GM12874 (cell line): ENCODE results near the gene KRTAP9-3.
"Not testable (repeated sequence)": the region's sequence is repeated elsewhere in the genome, so short reads cannot be mapped to it uniquely, and the experiment has no call there.

Source experiments
- TF ChIP-seq, protein P1 (sequence below): IDR thresholded peaks from 2 replicates; pipeline ENCODE4 v1.5.1; 2011; ENCODE audit warnings: low read depth, mild to moderate bottlenecking, control low read depth, low read length, moderate library complexity; ENCODE audit not compliant: insufficient read depth

Gene KRTAP9-3

DNA sequence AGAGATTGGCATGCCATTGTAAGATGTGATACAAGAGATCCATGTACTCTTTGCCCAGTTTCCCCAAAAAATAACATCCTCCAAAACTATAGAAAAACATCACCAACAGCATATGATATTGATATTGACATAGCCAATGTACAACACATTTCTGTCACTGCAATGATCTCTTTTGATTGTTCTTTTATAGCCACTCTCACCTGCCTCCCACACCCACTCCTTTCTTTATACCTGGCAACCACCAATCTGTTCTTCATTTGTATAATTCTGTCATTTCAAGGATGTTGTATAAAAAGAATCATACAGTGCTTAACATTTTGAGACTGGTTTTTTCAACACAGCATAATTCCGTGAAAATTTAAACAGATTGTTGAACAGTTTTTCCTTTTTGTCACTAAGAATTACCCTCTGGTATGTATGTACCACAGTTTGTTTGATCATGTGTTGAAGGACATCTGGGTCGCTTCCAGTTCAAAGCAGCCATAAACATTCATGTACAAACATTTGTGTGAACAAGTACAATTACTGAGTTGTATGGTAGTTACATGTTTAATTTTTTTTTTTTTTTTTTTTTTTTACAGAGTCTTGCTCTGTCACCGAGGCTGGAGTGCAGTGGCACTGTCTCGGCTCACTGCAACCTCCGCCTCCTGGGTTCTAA, 32.7 kb upstream of the KRTAP9-3 start:
- TF ChIP-seq, protein P1, sequence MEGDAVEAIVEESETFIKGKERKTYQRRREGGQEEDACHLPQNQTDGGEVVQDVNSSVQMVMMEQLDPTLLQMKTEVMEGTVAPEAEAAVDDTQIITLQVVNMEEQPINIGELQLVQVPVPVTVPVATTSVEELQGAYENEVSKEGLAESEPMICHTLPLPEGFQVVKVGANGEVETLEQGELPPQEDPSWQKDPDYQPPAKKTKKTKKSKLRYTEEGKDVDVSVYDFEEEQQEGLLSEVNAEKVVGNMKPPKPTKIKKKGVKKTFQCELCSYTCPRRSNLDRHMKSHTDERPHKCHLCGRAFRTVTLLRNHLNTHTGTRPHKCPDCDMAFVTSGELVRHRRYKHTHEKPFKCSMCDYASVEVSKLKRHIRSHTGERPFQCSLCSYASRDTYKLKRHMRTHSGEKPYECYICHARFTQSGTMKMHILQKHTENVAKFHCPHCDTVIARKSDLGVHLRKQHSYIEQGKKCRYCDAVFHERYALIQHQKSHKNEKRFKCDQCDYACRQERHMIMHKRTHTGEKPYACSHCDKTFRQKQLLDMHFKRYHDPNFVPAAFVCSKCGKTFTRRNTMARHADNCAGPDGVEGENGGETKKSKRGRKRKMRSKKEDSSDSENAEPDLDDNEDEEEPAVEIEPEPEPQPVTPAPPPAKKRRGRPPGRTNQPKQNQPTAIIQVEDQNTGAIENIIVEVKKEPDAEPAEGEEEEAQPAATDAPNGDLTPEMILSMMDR, result no peak

DNA sequence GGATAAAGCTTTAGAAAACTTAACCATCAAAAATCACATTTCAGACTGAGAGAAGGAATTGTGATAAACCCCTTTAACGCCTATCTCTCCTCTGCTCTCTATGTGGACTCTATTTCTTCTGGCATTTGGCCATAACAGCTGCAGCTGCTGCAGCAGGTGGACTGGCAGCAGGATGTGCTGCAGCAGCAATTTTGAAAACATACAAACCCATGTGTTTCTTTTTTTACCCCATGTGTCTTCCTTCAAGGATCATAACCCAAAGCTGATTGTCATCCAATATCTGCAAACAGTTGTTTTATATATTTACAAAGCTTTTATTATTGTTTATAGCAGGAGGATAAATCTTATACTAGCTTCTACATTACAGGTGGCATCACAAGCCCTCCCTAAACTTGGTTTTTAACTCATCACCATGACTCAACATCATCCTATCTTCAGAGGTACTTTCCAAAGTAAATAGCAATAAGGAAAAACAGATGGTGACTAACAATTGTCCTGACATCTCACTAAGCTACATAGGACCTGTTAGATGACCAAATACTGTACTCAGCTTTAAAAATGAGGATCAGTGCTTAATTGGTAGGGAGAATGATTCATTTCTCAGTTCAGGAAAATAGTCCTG, 20.3 kb upstream of the KRTAP9-3 start:
- TF ChIP-seq, protein P1, result no peak

DNA sequence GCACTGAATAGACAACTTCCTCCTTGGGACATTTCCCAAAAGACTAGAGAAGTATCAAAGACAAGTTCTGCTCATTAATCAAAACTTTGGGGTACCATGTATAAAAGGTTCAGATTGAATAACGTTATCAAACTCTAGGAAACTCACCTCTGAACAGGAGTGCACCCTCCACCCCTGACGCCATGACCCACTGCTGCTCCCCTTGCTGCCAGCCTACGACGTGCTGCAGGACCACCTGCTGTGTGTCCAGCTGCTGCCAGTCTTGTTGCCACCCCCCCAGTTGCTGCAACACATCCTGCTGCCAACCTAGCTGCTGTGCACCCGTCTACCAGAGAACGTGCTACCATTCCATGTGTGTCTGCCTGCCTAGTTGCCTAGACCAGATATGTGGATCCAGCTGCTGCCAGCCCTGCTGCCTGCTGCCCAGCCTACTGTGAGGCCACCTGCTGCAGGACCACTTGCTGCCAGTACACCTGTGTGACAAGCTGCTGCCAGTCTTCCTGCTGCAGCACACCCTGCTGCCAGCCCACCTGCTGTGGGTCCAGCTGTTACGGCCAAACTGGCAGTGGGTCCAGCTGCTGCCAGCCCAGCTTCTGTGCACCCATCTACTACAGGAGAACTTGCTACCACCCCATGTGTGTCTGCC, 19.6 kb upstream of the KRTAP9-3 start:
- TF ChIP-seq, protein P1, result no peak

DNA sequence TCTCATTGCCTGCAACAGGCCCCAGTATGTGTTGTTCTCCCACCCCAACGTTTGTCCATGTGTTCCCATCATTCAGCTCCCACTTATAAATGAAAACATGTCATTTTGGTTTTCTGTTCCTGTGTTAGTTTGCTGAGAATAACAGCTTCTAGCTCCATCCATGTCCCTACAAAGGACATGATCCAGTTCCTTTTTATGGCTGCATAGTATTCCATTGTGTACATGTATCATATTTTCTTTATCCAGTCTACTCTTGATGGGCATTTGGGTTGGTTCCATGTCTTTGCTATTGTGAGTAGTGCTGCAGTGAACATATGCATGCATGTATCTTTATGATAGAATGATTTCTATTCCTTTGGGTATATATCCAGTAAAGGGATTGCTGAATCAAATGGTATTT, 16.6 kb upstream of the KRTAP9-3 start:
- TF ChIP-seq, protein P1, result no peak

DNA sequence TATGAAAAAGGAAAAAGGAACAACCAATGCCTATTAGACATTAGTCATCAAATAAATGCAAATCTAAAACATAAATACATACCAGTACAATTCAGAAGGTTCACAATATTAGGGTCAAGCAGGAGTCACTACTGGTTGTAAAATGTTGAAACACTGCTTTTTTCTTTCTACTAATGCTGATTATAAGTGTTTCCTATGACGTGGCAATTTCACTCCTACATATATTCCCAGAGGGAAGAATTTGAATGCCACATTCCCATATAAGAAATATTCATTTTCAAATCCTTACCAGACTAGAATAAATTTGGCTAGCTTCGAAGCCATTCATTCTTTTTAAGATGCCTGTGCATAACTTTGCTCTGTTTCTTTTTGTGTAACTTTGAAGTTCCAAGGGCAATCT, 8.4 kb upstream of the KRTAP9-3 start:
- TF ChIP-seq, protein P1, result no peak

DNA sequence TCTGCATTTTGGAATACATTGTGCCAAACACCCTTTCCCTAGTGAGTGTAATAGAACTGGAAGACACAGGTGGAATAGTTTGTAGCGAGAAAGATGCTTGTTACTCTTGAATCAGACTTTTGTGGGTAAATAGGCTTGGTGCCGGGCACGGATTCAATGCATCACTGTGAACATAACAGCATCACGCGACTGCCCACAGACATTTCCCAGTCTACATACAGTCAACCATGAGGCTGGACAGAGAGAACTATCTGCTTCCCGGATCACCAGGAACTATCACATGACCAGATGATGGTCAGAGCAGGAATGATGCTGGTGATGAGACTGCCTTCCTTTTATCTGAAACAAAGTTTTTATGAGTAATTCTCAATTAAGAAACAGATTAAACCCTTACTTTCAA, 6.2 kb upstream of the KRTAP9-3 start:
- TF ChIP-seq, protein P1, result no peak

DNA sequence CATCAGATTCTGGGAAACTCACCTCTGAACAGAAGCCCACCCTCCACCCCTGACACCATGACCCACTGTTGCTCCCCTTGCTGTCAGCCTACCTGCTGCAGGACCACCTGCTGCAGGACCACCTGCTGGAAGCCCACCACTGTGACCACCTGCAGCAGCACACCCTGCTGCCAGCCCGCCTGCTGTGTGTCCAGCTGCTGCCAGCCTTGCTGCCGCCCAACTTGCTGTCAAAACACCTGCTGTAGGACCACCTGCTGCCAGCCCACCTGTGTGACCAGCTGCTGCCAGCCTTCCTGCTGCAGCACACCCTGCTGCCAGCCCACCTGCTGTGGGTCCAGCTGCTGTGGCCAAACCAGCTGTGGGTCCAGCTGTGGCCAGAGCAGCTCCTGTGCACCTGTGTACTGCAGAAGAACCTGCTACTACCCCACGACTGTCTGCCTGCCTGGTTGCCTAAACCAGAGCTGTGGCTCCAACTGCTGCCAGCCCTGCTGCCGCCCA, 5.6 kb upstream of the KRTAP9-3 start, which contains the start of gene KRTAP9-2:
Gene KRTAP9-2 (plus strand): TSS at position 51 of the 498 bp plus-strand sequence. CDS start 7 bp downstream, at position 58.
- TF ChIP-seq, protein P1, result not testable (repeated sequence)
